NOMO-1 (cell line): ENCODE measurements around the gene SPDEF.

Source experiments
- DNase-seq, 2 experiments: peaks; one replicate each; lab custom pipeline; 2025; ENCODE audit not compliant: unreplicated experiment in 2 of 2; lab: John Stamatoyannopoulos, UW

Gene SPDEF

GRCh38 chr6:34489207-34489805, 66.8 kb downstream of the SPDEF start:
- DNase-seq, result no peak
